ENCODE measurements around the gene GUSB.

DNA sequence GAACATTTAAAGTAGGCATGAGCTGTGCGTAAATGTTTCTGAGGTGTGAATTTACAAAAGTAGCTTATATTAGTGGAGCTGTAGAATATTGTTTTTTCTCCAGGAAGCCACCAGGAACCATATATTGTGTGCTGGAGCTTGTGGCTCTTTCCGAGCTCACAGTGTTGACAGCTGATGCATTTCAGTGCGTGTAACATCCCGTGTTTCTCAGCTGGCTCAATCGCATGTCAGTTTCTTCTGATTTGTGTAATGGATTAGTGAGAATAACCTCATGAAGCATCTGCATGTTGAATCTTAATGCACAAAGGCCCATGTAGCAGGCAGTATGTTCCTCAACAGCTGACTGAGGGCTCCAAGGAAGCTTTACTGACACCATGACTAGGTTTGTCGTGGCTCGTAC, 69.8 kb downstream of the GUSB start:
- TF ChIP-seq, protein P1, sequence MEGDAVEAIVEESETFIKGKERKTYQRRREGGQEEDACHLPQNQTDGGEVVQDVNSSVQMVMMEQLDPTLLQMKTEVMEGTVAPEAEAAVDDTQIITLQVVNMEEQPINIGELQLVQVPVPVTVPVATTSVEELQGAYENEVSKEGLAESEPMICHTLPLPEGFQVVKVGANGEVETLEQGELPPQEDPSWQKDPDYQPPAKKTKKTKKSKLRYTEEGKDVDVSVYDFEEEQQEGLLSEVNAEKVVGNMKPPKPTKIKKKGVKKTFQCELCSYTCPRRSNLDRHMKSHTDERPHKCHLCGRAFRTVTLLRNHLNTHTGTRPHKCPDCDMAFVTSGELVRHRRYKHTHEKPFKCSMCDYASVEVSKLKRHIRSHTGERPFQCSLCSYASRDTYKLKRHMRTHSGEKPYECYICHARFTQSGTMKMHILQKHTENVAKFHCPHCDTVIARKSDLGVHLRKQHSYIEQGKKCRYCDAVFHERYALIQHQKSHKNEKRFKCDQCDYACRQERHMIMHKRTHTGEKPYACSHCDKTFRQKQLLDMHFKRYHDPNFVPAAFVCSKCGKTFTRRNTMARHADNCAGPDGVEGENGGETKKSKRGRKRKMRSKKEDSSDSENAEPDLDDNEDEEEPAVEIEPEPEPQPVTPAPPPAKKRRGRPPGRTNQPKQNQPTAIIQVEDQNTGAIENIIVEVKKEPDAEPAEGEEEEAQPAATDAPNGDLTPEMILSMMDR (IDR thresholded peaks at IDR 0.05), result no peak
- no peak for TF ChIP-seq POLR2AphosphoS5 (IDR thresholded peaks at IDR 0.05)
